ENCODE measurements around the gene LINC00305.

LINC00305 gene

GRCh38 chr18:64180617-64181016, 31.7 kb upstream of the LINC00305 start:
- no peaks in the 10 kb centered on the region for H3K79me2 ChIP-seq (ENCODE audit: control insufficient read depth, insufficient read depth, low read length, poor library complexity)
- no peak overlapping the region for H4K91ac ChIP-seq (ENCODE audit: low read depth, low read length)
- H3K27me3 ChIP-seq (ENCODE audit: insufficient read depth, low read length), result no peaks in the 10 kb centered on the region
- H3K4me1 ChIP-seq (ENCODE audit: control insufficient read depth in 1 of 2, insufficient read depth in 2 of 2, low read length in 2 of 2), result no peaks in the 10 kb centered on the region
- H3K9me3 ChIP-seq (ENCODE audit: insufficient read depth, low read depth, low read length), result no peaks in the 10 kb centered on the region
- H3K4me2 ChIP-seq (ENCODE audit: low read length), result no peak overlapping the region
- no peaks in the 10 kb centered on the region for H3K36me3 ChIP-seq (ENCODE audit: control insufficient read depth in 1 of 2, insufficient read depth in 2 of 2, low read length in 2 of 2)
- H2BK120ac ChIP-seq (ENCODE audit: insufficient read depth, low read length, poor library complexity), result no peak overlapping the region
- H2BK5ac ChIP-seq (ENCODE audit: low read depth, low read length, poor library complexity), result no peak overlapping the region
- H4K8ac ChIP-seq (ENCODE audit: low read depth, low read length), result no peak overlapping the region
- no peak overlapping the region for H2BK12ac ChIP-seq (ENCODE audit: low read length)
- H3K4me3 ChIP-seq (ENCODE audit: low read depth, low read length), result no peak overlapping the region
- H3K9ac ChIP-seq (ENCODE audit: low read length), result no peak overlapping the region
- no peak overlapping the region for H2AK5ac ChIP-seq (ENCODE audit: low read length)
- DNase-seq, result no peak
- no peak overlapping the region for H4K12ac ChIP-seq (ENCODE audit: low read depth, low read length)
- WGBS (ENCODE audit: extremely low coverage, insufficient coverage, insufficient read length), result no CpG with 5 or more reads among the region's 1 CpG
- no peak overlapping the region for H3K18ac ChIP-seq (ENCODE audit: low read length)
- H3K27ac ChIP-seq (ENCODE audit: low read depth, low read length), result no peak overlapping the region
- no peak overlapping the region for H3K23ac ChIP-seq (ENCODE audit: low read length)
- H3K79me1 ChIP-seq (ENCODE audit: low read length), result no peaks in the 10 kb centered on the region
- no peak overlapping the region for H3K14ac ChIP-seq (ENCODE audit: low read length)
- no peak overlapping the region for H3K4ac ChIP-seq (ENCODE audit: low read depth, low read length)
- H2AFZ ChIP-seq (ENCODE audit: insufficient read depth, low read length, poor library complexity), result no peak overlapping the region

- H3K79me2 ChIP-seq (ENCODE audit: control insufficient read depth, insufficient read depth, low read length, poor library complexity), result no peaks in the 10 kb centered on the region
- no peaks in the 10 kb centered on the region for H3K79me1 ChIP-seq (ENCODE audit: low read length)
- no peak overlapping the region for H4K91ac ChIP-seq (ENCODE audit: low read depth, low read length)
- no peak overlapping the region for H3K23ac ChIP-seq (ENCODE audit: low read length)
- WGBS (ENCODE audit: extremely low coverage, insufficient coverage, insufficient read length), result no CpG with 5 or more reads among the region's 1 CpG
- no peak overlapping the region for H2BK120ac ChIP-seq (ENCODE audit: insufficient read depth, low read length, poor library complexity)
- no peak overlapping the region for H2BK12ac ChIP-seq (ENCODE audit: low read length)
- H3K9me3 ChIP-seq (ENCODE audit: insufficient read depth, low read depth, low read length), result no peaks in the 10 kb centered on the region
- no peak overlapping the region for H3K27ac ChIP-seq (ENCODE audit: low read depth, low read length)
- H3K9ac ChIP-seq (ENCODE audit: low read length), result no peak overlapping the region
- H3K18ac ChIP-seq (ENCODE audit: low read length), result no peak overlapping the region
- no peak for DNase-seq
- H4K8ac ChIP-seq (ENCODE audit: low read depth, low read length), result no peak overlapping the region
- H3K4ac ChIP-seq (ENCODE audit: low read depth, low read length), result no peak overlapping the region
- no peak overlapping the region for H2AK5ac ChIP-seq (ENCODE audit: low read length)
- no peaks in the 10 kb centered on the region for H3K27me3 ChIP-seq (ENCODE audit: insufficient read depth, low read length)
- H4K12ac ChIP-seq (ENCODE audit: low read depth, low read length), result no peak overlapping the region
- no peaks in the 10 kb centered on the region for H3K36me3 ChIP-seq (ENCODE audit: control insufficient read depth in 1 of 2, insufficient read depth in 2 of 2, low read length in 2 of 2)
- H3K4me2 ChIP-seq (ENCODE audit: low read length), result no peak overlapping the region
- no peak overlapping the region for H3K14ac ChIP-seq (ENCODE audit: low read length)
- H3K4me1 ChIP-seq (ENCODE audit: control insufficient read depth in 1 of 2, insufficient read depth in 2 of 2, low read length in 2 of 2), result no peaks in the 10 kb centered on the region
- no peak overlapping the region for H2AFZ ChIP-seq (ENCODE audit: insufficient read depth, low read length, poor library complexity)
- no peak overlapping the region for H2BK5ac ChIP-seq (ENCODE audit: low read depth, low read length, poor library complexity)
- H3K4me3 ChIP-seq (ENCODE audit: low read depth, low read length), result no peak overlapping the region
Measured at GRCh38 chr18:64180171-64180570, 31.3 kb upstream of the LINC00305 start.

DNA sequence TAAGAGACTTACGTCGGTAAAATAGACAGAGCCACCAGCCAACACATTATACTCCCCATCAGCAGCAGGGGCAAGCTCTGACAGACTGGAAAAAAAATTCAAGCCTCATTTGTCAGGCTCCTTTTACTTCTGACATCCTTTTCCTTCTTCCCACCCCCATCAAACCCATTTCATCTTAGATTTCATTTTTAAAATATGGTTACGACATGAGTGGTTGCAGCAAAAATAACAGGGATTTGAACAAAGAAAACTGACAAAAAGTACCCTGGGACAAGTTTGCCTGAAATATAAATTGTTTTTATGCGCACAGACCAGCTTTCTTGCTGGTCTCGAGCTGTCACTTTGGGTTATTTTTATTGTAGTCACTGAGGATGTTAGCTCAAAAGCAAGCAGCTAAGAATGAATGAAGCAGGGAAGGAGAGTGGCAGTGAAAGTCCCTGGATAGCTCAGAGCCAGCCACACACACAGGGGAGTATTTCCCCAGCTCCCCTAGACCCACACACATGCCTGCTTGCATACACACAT, 30.7 kb upstream of the LINC00305 start:
- no peak overlapping the region for H3K27ac ChIP-seq (ENCODE audit: low read depth, low read length)
- H2BK120ac ChIP-seq (ENCODE audit: insufficient read depth, low read length, poor library complexity), result no peak overlapping the region
- no peak overlapping the region for H4K8ac ChIP-seq (ENCODE audit: low read depth, low read length)
- no peak overlapping the region for H3K4ac ChIP-seq (ENCODE audit: low read depth, low read length)
- no peaks in the 10 kb centered on the region for H3K27me3 ChIP-seq (ENCODE audit: insufficient read depth, low read length)
- H2BK12ac ChIP-seq (ENCODE audit: low read length), result no peak overlapping the region
- no peak overlapping the region for H3K9ac ChIP-seq (ENCODE audit: low read length)
- no peak for DNase-seq
- H3K4me2 ChIP-seq (ENCODE audit: low read length), result no peak overlapping the region
- no peaks in the 10 kb centered on the region for H3K79me2 ChIP-seq (ENCODE audit: control insufficient read depth, insufficient read depth, low read length, poor library complexity)
- H2AFZ ChIP-seq (ENCODE audit: insufficient read depth, low read length, poor library complexity), result no peak overlapping the region
- H3K14ac ChIP-seq (ENCODE audit: low read length), result no peak overlapping the region
- no peak overlapping the region for H2BK5ac ChIP-seq (ENCODE audit: low read depth, low read length, poor library complexity)
- no peak overlapping the region for H3K23ac ChIP-seq (ENCODE audit: low read length)
- H3K9me3 ChIP-seq (ENCODE audit: insufficient read depth, low read depth, low read length), result no peaks in the 10 kb centered on the region
- no peaks in the 10 kb centered on the region for H3K4me1 ChIP-seq (ENCODE audit: control insufficient read depth in 1 of 2, insufficient read depth in 2 of 2, low read length in 2 of 2)
- H3K36me3 ChIP-seq (ENCODE audit: control insufficient read depth in 1 of 2, insufficient read depth in 2 of 2, low read length in 2 of 2), result no peaks in the 10 kb centered on the region
- WGBS (ENCODE audit: extremely low coverage, insufficient coverage, insufficient read length), result no CpG with 5 or more reads among the region's 5 CpGs
- no peaks in the 10 kb centered on the region for H3K79me1 ChIP-seq (ENCODE audit: low read length)
- H4K91ac ChIP-seq (ENCODE audit: low read depth, low read length), result no peak overlapping the region
- no peak overlapping the region for H3K4me3 ChIP-seq (ENCODE audit: low read depth, low read length)
- H4K12ac ChIP-seq (ENCODE audit: low read depth, low read length), result no peak overlapping the region
- no peak overlapping the region for H3K18ac ChIP-seq (ENCODE audit: low read length)
- H2AK5ac ChIP-seq (ENCODE audit: low read length), result no peak overlapping the region

DNA sequence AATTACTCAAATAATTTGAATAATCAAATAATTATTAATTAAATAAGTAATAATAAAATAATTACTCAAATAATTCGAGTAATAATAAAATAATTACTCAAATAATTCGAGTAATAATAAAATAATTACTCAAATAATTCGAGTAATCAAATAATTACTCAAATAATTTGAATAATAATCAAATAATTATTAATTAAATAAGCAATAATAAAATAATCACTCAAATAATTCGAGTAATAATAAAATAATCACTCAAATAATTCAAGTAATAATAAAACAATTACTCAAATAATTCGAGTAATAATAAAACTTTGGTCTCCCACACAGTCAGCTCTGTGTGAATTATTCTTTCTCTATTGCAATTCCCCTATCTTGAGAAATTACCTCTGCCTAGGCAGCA, 30.0 kb upstream of the LINC00305 start:
- Histone ChIP-seq H3K79me2 (ENCODE audit: control insufficient read depth, insufficient read depth, low read length, poor library complexity) (no peaks in the 10 kb centered on the region), H3K4ac (ENCODE audit: low read depth, low read length) (no peak overlapping the region), H2BK5ac (ENCODE audit: low read depth, low read length, poor library complexity) (no peak overlapping the region), H3K27ac (ENCODE audit: low read depth, low read length) (no peak overlapping the region), H3K4me3 (ENCODE audit: low read depth, low read length) (no peak overlapping the region), H2BK12ac (ENCODE audit: low read length) (no peak overlapping the region), H4K12ac (ENCODE audit: low read depth, low read length) (no peak overlapping the region), H3K18ac (ENCODE audit: low read length) (no peak overlapping the region), H4K8ac (ENCODE audit: low read depth, low read length) (no peak overlapping the region), H3K9me3 (ENCODE audit: insufficient read depth, low read depth, low read length) (no peaks in the 10 kb centered on the region), H2AFZ (ENCODE audit: insufficient read depth, low read length, poor library complexity) (no peak overlapping the region), H2AK5ac (ENCODE audit: low read length) (no peak overlapping the region), H3K9ac (ENCODE audit: low read length) (no peak overlapping the region), H3K79me1 (ENCODE audit: low read length) (no peaks in the 10 kb centered on the region), H3K4me2 (ENCODE audit: low read length) (no peak overlapping the region), H3K36me3 (ENCODE audit: control insufficient read depth in 1 of 2, insufficient read depth in 2 of 2, low read length in 2 of 2) (no peaks in the 10 kb centered on the region), H3K23ac (ENCODE audit: low read length) (no peak overlapping the region), H3K27me3 (ENCODE audit: insufficient read depth, low read length) (no peaks in the 10 kb centered on the region), H3K4me1 (ENCODE audit: control insufficient read depth in 1 of 2, insufficient read depth in 2 of 2, low read length in 2 of 2) (no peaks in the 10 kb centered on the region), H2BK120ac (ENCODE audit: insufficient read depth, low read length, poor library complexity) (no peak overlapping the region), H4K91ac (ENCODE audit: low read depth, low read length) (no peak overlapping the region), H3K14ac (ENCODE audit: low read length) (no peak overlapping the region)
- WGBS (ENCODE audit: extremely low coverage, insufficient coverage, insufficient read length), result no CpG with 5 or more reads among the region's 5 CpGs
- DNase-seq, result no peak

Data from trophoblast cell (in vitro differentiated cells and primary cell).